DND-41 (cell line): ENCODE data around the gene MPST.

Experiments used
- ATAC-seq: fragments of 200-7000 bp; cut with Tn5 transposase; 3 replicates; pipeline ENCODE4 v1.9.1; 2021; ENCODE audit warnings: low read depth; ENCODE audit not compliant: insufficient read depth
- DNase-seq: peaks from one replicate; pipeline ENCODE4 v3.0.0-alpha.2; 2020
- H2AFZ ChIP-seq: 2 replicates; pipeline ENCODE4 v1.6.0; 2012; ENCODE audit warnings: low read depth, low read length
- H3K27ac ChIP-seq: 2 replicates; pipeline ENCODE4 v1.5.1; 2012; ENCODE audit warnings: low read length, inconsistent platforms
- H3K27me3 ChIP-seq: fragments of 200-600 bp; sonication (generic); 2 replicates; pipeline ENCODE4 v1.6.0; 2012; ENCODE audit warnings: low read length, mild to moderate bottlenecking, inconsistent platforms; ENCODE audit not compliant: insufficient read depth, poor library complexity
- H3K36me3 ChIP-seq: 2 replicates; pipeline ENCODE4 v1.5.1; 2012; ENCODE audit warnings: low read length, inconsistent platforms; ENCODE audit not compliant: insufficient read depth
- H3K4me1 ChIP-seq: 2 replicates; pipeline ENCODE4 v1.5.1; 2012; ENCODE audit warnings: mild to moderate bottlenecking, low read length; ENCODE audit not compliant: insufficient read depth
- H3K4me2 ChIP-seq: 2 replicates; pipeline ENCODE4 v1.6.0; 2012; ENCODE audit warnings: mild to moderate bottlenecking, moderate library complexity, low read length, inconsistent platforms; ENCODE audit not compliant: insufficient read depth
- H3K4me3 ChIP-seq, 2 experiments: fragments of 200-600 bp in 1 of 2; shearing (Covaris generic) in 1 of 2; 2 replicates each; pipeline ENCODE4 v1.5.1; 2012 to 2016; ENCODE audit warnings: inconsistent platforms in 2 of 2, low read length in 2 of 2, mild to moderate bottlenecking in 2 of 2, low read depth in 1 of 2, moderate library complexity in 1 of 2
- H3K79me2 ChIP-seq: 2 replicates; pipeline ENCODE4 v1.6.0; 2012; ENCODE audit warnings: low read length, inconsistent platforms; ENCODE audit not compliant: insufficient read depth
- H3K9ac ChIP-seq: 2 replicates; pipeline ENCODE4 v1.6.0; 2012; ENCODE audit warnings: low read depth, mild to moderate bottlenecking, inconsistent platforms, low read length, moderate library complexity
- H3K9me3 ChIP-seq: 2 replicates; pipeline ENCODE4 v1.5.1; 2012; ENCODE audit warnings: low read length, moderate library complexity, mild to moderate bottlenecking, inconsistent platforms; ENCODE audit not compliant: insufficient read depth, severe bottlenecking
- H4K20me1 ChIP-seq: 2 replicates; pipeline ENCODE4 v1.6.0; 2012; ENCODE audit warnings: low read length; ENCODE audit not compliant: insufficient read depth
- EZH2 ChIP-seq: IDR thresholded peaks from 3 replicates; pipeline ENCODE4 v1.6.1; 2012; ENCODE audit warnings: borderline replicate concordance, low read depth, mild to moderate bottlenecking, moderate library complexity, low read length, inconsistent platforms; ENCODE audit not compliant: severe bottlenecking
- TF ChIP-seq, protein P1 (sequence below): IDR thresholded peaks from 2 replicates; pipeline ENCODE4 v1.5.1; 2012; ENCODE audit warnings: borderline replicate concordance, low read length, moderate library complexity, mild to moderate bottlenecking; ENCODE audit not compliant: poor library complexity, severe bottlenecking; ENCODE audit errors: extremely low read depth

MPST gene

DNA sequence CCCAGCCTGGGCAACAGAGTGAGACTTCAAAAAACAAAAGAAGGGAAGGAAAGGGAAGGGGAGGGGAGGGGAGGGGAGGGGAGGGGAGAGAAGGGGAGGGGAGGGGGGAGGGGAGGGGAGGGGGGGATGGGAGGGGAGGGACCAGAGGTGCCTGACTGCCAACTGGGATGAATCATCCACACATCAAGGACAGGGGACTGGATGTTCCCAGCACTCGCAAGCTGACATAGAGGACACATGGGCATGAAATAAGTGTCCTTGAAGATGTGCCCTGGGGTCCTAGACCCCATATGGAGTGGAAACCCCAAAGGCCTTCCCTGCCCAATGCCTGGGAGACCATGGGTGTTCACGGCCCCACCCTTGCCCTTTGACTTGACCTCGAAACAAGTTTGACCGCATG is 20.1 kb upstream of the MPST start:
- DNase-seq (no peak), ATAC-seq (no peak)
- no peak overlapping the region for H3K9ac ChIP-seq
- H3K4me2 ChIP-seq: no peak overlapping the region
- H3K27ac ChIP-seq: no peak overlapping the region
- no peak overlapping the region for H3K4me3 ChIP-seq
- no peak overlapping the region for H2AFZ ChIP-seq
- H3K36me3 ChIP-seq: no peaks in the 10 kb centered on the region
- H3K4me1 ChIP-seq: no peaks in the 10 kb centered on the region
- H3K79me2 ChIP-seq: no peaks in the 10 kb centered on the region
- no peak for TF ChIP-seq EZH2
- TF ChIP-seq, protein P1, sequence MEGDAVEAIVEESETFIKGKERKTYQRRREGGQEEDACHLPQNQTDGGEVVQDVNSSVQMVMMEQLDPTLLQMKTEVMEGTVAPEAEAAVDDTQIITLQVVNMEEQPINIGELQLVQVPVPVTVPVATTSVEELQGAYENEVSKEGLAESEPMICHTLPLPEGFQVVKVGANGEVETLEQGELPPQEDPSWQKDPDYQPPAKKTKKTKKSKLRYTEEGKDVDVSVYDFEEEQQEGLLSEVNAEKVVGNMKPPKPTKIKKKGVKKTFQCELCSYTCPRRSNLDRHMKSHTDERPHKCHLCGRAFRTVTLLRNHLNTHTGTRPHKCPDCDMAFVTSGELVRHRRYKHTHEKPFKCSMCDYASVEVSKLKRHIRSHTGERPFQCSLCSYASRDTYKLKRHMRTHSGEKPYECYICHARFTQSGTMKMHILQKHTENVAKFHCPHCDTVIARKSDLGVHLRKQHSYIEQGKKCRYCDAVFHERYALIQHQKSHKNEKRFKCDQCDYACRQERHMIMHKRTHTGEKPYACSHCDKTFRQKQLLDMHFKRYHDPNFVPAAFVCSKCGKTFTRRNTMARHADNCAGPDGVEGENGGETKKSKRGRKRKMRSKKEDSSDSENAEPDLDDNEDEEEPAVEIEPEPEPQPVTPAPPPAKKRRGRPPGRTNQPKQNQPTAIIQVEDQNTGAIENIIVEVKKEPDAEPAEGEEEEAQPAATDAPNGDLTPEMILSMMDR: no peak
- H3K27me3 ChIP-seq: peaks cover 35% of the 10 kb centered on the region
- H4K20me1 ChIP-seq: no peaks in the 10 kb centered on the region; the same call in 1 of the 2 replicates
- no peaks in the 10 kb centered on the region for H3K9me3 ChIP-seq

DNA sequence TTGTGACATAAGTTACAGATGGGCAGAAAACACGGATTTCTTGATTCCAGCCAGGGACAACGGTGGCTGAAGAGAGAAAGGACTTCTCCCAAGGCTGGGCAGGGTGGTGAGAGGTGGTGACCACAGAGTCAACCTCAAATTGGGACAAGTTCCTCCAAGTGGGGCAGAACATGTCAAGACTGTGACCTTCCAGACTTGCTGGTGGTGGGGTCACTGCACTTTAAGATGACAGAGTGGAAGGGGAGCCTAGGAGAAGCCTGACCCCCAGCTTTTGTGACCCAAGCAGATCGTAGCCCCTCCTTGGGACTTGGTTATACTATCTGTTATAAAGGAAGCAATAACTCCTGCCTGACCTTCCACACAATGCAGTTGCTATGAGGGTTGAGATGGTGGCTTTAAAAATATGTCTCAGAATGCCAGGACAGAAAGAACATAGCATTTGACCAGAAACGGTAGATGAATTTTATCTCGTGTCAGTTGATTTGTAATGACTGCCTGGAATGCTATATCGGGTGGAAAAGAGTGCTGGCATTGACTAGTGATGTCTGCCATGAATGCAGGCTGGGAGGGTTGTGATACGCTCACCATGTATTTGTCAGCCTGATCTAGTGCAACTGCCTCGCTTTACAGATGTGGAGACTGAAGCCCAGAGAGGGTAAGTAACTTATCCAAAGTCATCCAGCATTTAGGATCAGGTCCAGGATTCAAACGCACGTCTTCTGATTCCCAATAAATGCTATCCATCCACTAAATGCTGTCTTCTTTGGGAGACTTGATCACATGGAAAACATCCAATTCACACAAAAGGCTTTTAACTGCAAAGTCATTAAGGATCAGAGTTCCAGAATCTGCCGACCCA is 18.6 kb upstream of the MPST start:
- peaks cover 28% of the 10 kb centered on the region for H3K27me3 ChIP-seq
- no peak overlapping the region for H3K27ac ChIP-seq
- DNase-seq: no peak
- H3K9ac ChIP-seq: no peak overlapping the region
- no peaks in the 10 kb centered on the region for H3K36me3 ChIP-seq
- H3K79me2 ChIP-seq: no peaks in the 10 kb centered on the region
- no peaks in the 10 kb centered on the region for H3K9me3 ChIP-seq
- no peaks in the 10 kb centered on the region for H3K4me1 ChIP-seq
- H4K20me1 ChIP-seq: no peaks in the 10 kb centered on the region; the same call in 1 of the 2 replicates
- no peak overlapping the region for H3K4me3 ChIP-seq
- H2AFZ ChIP-seq: no peak overlapping the region
- no peak overlapping the region for H3K4me2 ChIP-seq
- ATAC-seq: no peak
- TF ChIP-seq EZH2: no peak
- TF ChIP-seq, protein P1: no peak

DNA sequence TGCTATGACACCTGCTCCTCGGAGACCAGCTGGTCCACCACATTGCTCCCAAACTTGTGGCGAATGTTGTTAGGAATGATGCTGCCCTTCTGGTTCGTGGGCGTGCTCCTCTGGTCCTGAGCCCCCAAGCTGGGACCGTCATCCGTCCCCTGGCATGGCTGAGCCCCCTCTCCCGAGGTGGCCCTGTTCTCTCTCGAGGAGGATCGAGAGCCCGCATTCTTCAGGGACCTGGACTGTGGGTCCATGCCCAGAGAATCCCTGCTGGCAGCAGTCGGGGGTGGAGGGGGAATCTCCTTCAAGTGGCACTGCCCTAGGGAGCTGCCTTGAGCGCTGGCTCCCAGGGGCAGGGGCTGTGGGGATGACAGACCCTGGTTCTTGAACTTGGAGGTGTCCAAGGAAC is 17.7 kb upstream of the MPST start:
- Histone ChIP-seq H3K4me2 (no peak overlapping the region), H4K20me1 (no peaks in the 10 kb centered on the region; the same call in 1 of the 2 replicates), H3K79me2 (no peaks in the 10 kb centered on the region), H3K9me3 (no peaks in the 10 kb centered on the region), H2AFZ (no peak overlapping the region), H3K27me3 (peaks cover 31% of the 10 kb centered on the region), H3K4me1 (no peaks in the 10 kb centered on the region), H3K9ac (no peak overlapping the region), H3K36me3 (no peaks in the 10 kb centered on the region), H3K27ac (no peak overlapping the region), H3K4me3 (no peak overlapping the region)
- TF ChIP-seq, protein P1: no peak
- DNase-seq: no peak
- ATAC-seq: no peak
